ENCODE data around the gene EHD1. TPM values are rescaled to one million over a fixed set of nuclear protein-coding genes. Genes with fewer than 3 reads are reported as not detected.
A peak's percentile ranks its signal among the peaks of the same experiment; 100 is the strongest.

The EHD1 gene
- total and polyA plus RNA-seq, 9 of the 15 experiments (the other 6 are each of a cell fraction or from before 2014, with no cell fraction given): 0.46 to 65.0 (median 16.4) TPM

- TF ChIP-seq ARID3B (CRISPR knock-in tag; IDR thresholded peaks at IDR 0.05; ENCODE audit: borderline replicate concordance): no peak
- TF ChIP-seq HCFC1 (IDR thresholded peaks at IDR 0.05; ENCODE audit: low read depth, low read length): peak; percentile 78
- no peak for TF ChIP-seq ZC3H8 (IDR thresholded peaks at IDR 0.05)
- no peak for TF ChIP-seq ESRRA (IDR thresholded peaks at IDR 0.05; ENCODE audit: borderline replicate concordance, low read depth)
- no peak for TF ChIP-seq MLLT1 (IDR thresholded peaks at IDR 0.05)
- no peak for TF ChIP-seq ZBTB49 (CRISPR knock-in tag; IDR thresholded peaks at IDR 0.05; ENCODE audit: borderline replicate concordance)
- TF ChIP-seq THAP7 (CRISPR knock-in tag; IDR thresholded peaks at IDR 0.05): no peak
- no peak for TF ChIP-seq SREBF2 (CRISPR knock-in tag; IDR thresholded peaks at IDR 0.05)
- no peak for TF ChIP-seq RBM39 (optimal IDR thresholded peaks at IDR 0.05; ENCODE audit: low read depth, low read length)
- TF ChIP-seq SIRT6 (IDR thresholded peaks at IDR 0.05; ENCODE audit: low read depth, low read length): no peak
- peak; percentile 57 for TF ChIP-seq ZNF263 (CRISPR knock-in tag; IDR thresholded peaks at IDR 0.05; ENCODE audit: borderline replicate concordance)
- no peak for TF ChIP-seq ZBTB43 (CRISPR knock-in tag; IDR thresholded peaks at IDR 0.05)
- no peak for TF ChIP-seq ZBED1 (IDR thresholded peaks at IDR 0.05)
- no peak; the same call in 1 of the 2 replicates for TF ChIP-seq ZSCAN32 (CRISPR knock-in tag; IDR thresholded peaks at IDR 0.05)
- no peak for TF ChIP-seq ZNF280B (CRISPR knock-in tag; IDR thresholded peaks at IDR 0.05)
- no peak for TF ChIP-seq MCM2 (IDR thresholded peaks at IDR 0.05; ENCODE audit: low read depth)
- TF ChIP-seq ZNF740 (CRISPR knock-in tag; IDR thresholded peaks at IDR 0.05): peak; percentile 35; the same call in 1 of the 2 replicates
- no peak; a peak in 1 of 4 replicates for TF ChIP-seq ZNF740 (tag; IDR thresholded peaks at IDR 0.05)
These were observed 33.9 kb downstream of the EHD1 start, which contains the start of gene CDC42BPG (continued) for GRCh38 chr11:64844330-64845128.

Measured in K562 (cell line).